Measurements from ENCODE around the gene HELZ2.
"Not testable (repeated sequence)": the region's sequence is repeated elsewhere in the genome, so short reads cannot be mapped to it uniquely, and the experiment has no call there.

The HELZ2 gene

GRCh38 chr20:63564036-63564810 is 9.8 kb downstream of the HELZ2 start:
- no peak for DNase-seq (ENCODE audit: low spot score)

- DNase-seq (ENCODE audit: low spot score), result no peak
These were observed 10.7 kb downstream of the HELZ2 start for GRCh38 chr20:63563225-63563935.

- no peak for DNase-seq (ENCODE audit: low spot score)
These were observed 11.4 kb downstream of the HELZ2 start for GRCh38 chr20:63562461-63563224.

- no peak for DNase-seq (ENCODE audit: low spot score)
These were observed 12.2 kb downstream of the HELZ2 start for GRCh38 chr20:63561624-63562396.

- no peak for DNase-seq (ENCODE audit: low spot score)
These were observed 13.0 kb downstream of the HELZ2 start for GRCh38 chr20:63560856-63561609.

- DNase-seq (ENCODE audit: low spot score), result no peak
These were observed 13.7 kb downstream of the HELZ2 start for GRCh38 chr20:63560333-63560805.

- not testable (repeated sequence) for DNase-seq (ENCODE audit: low spot score)
These were observed 14.3 kb downstream of the HELZ2 start for GRCh38 chr20:63559485-63560332.

GRCh38 chr20:63558804-63559484 is 15.1 kb downstream of the HELZ2 start:
- no peak for DNase-seq (ENCODE audit: low spot score)

GRCh38 chr20:63557481-63557891 is 16.6 kb downstream of the HELZ2 start:
- DNase-seq (ENCODE audit: low spot score), result no peak

GRCh38 chr20:63556873-63557478 is 17.1 kb downstream of the HELZ2 start:
- no peak for DNase-seq (ENCODE audit: low spot score)

- no peak for DNase-seq (ENCODE audit: low spot score)
These were observed 18.2 kb downstream of the HELZ2 start for GRCh38 chr20:63555661-63556381.

- no peak for DNase-seq (ENCODE audit: low spot score)
These were observed 19.4 kb downstream of the HELZ2 start for GRCh38 chr20:63554361-63555278.

- DNase-seq (ENCODE audit: low spot score), result no peak
These were observed 20.1 kb downstream of the HELZ2 start, which contains the start of gene FNDC11 for GRCh38 chr20:63553933-63554290. TSS of gene FNDC11 (plus strand) at chr20:63554159. CDS start at chr20:63555664, 1,505 bp downstream.

GRCh38 chr20:63553251-63553932 is 20.6 kb downstream of the HELZ2 start:
- peak; percentile 92 for DNase-seq (ENCODE audit: low spot score)

- DNase-seq (ENCODE audit: low spot score), result no peak
These were observed 21.4 kb downstream of the HELZ2 start for GRCh38 chr20:63552481-63553249.

- no peak for DNase-seq (ENCODE audit: low spot score)
These were observed 23.0 kb downstream of the HELZ2 start for GRCh38 chr20:63551068-63551467.
